Right renal pelvis (tissue), 4 donors: ENCODE results near the gene MYO18B. TPM values are rescaled to one million over a fixed set of nuclear protein-coding genes. Genes with fewer than 3 reads are reported as not detected.

Experiments used
- DNase-seq, 4 donors: peaks; one replicate each; pipeline ENCODE4 v3.0.0-alpha.2; 2013; ENCODE audit warnings: low read depth in 4 of 4, low spot score in 3 of 4, missing footprints in 1 of 4
- polyA plus RNA-seq, 4 donors: library from polyadenylated mRNA; unstranded; fragments of 120-200 nt; gene quantifications; one replicate each; pipeline ENCODE4 v1.2.1, GENCODE V29; 2013; ENCODE audit not compliant: insufficient read length in 4 of 4

Gene MYO18B
- polyA plus RNA-seq, 4 donors: 0.06 to 0.21 (median 0.14) TPM

DNA sequence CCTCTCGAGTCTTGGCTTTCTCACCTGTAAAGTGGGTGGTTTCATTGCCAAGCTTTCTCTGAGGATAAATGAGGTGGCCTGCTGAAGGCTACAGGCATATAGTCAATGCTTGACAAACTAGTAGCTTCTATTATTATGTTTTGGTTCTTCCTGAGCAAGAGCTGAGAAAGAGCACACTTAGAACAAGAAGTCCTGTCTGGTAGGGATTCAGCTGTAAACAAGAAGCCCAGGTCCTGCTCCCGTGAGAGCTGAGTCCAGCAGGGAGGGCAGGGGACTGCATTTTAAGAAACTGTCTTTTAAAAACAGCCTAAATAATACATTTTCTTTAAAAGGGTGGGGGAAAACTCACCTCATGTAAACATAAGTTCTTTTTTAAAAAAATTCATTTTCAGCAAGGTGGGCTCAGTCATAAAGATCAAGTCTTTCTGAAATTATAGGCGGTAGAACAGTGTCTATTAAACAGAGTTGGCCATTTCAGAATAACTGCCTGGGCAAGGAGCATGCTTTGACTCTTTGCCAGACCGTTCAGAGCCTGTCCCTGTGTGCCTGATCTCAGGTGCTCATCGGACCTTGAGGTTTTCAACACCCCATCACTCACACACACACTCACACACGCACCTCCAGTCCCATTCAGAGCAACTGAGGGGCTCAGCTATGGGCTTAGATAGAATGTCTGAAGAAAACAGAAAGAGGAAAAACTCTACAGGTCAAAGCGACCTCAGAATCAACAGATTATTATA lies 29.2 kb upstream of the MYO18B start:
- DNase-seq: no peak

GRCh38 chr22:25714070-25714469 lies 27.9 kb upstream of the MYO18B start:
- DNase-seq: no peak

- no peak for DNase-seq
These were observed 27.2 kb upstream of the MYO18B start for GRCh38 chr22:25714739-25715138.

DNA sequence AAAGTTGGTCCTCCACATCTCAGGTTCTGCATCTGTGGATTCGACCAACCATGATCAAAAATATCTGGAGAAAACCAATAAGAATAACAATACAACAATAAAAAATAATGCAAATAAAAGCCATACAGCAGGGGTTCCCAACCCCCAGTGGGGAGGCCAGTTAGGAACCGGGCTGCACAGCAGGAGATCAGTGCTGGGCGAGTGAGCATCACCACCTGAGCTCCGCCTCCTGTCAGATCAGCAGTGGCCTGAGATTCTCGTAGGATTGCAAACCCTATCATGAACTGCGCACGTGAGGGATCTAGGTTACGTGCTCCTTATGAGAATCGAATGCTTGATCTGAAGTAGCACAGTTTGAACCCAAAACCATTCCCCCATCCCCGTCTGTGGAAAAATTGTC lies 25.4 kb upstream of the MYO18B start:
- DNase-seq: no peak

DNA sequence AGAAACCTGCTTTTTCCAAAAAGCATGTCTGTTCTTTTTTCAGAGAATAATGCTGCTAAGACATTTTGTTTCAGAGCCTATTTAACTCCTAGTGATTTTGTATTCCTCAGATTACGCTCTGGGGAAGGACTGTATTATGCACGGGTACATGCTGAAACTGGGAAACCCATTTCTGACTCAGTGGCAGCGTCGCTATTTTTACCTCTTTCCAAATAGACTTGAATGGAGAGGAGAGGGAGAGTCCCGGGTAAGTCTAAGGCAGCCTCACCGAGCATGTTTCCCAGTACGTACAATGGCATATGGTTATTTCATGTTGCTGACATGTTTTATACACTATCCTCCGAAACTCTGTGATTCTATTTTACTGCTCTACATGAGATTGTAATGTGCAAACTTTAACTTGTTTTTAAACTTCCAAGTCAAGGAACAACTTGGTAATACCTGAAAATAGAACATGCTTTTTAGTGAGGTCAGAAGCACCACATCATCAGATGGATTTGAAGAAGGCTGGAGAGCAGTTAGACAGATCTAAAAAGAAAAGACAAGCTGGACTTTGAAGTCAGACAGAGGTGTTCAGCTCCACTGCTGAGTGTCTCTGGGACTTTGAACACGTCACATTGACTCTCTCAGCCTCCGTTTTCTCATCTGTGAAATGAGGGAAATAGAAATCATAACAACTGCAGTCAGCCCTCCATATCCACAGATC lies 23.7 kb upstream of the MYO18B start:
- no peak for DNase-seq

GRCh38 chr22:25722223-25722622 lies 19.8 kb upstream of the MYO18B start:
- no peak for DNase-seq

- no peak for DNase-seq
These were observed 19.4 kb upstream of the MYO18B start for GRCh38 chr22:25722626-25723025.

GRCh38 chr22:25726241-25726640 lies 15.7 kb upstream of the MYO18B start:
- no peak for DNase-seq

GRCh38 chr22:25728071-25728470 lies 13.9 kb upstream of the MYO18B start:
- no peak for DNase-seq

DNA sequence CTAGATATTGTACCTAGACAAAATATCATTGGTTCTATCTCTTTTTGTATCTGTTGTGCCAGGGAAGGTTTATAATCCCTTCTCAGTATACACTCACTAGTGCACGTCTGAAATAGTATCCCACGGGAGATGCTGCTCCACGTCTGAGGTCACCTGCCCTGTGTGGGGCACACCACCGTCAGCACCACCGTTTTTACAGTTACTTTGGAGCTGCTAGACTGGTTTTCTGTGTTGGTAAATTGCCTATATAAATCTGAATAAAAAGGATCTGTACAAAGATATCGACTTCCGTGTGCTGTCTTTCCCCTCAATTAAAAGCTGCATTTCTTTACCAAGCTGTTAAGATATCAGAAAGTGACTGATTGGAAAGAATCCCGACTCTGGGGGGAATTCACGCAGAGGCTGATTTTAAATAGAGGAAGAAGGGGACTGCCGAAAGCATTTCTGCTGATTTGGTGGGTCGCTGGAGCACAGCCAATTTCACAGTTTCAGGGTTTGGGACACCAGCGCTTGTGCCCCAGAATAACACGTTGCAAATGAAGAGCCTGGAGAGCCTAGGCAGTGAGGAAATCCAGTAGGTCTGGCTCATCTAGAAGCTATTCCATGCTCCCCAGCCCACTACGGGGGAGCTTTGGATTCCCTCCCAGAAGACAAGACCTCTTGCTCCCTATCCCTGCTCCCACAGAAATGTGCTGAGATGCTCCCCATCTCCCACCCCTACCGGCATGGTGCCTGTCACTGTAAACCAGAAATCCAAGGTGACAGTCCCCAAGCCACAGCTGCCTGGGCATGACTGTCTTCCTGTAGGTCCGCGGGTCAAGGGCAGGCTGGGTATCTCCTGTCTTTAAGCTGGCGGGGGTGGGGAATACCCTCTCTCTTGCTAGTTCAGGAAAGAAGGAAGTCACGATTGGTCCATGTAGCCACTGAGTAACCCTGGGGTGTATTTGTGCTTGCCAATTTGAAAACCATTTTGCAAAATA lies 12.7 kb upstream of the MYO18B start:
- no peak for DNase-seq

- no peak for DNase-seq
These were observed 6.3 kb upstream of the MYO18B start for GRCh38 chr22:25735650-25736049.

DNA sequence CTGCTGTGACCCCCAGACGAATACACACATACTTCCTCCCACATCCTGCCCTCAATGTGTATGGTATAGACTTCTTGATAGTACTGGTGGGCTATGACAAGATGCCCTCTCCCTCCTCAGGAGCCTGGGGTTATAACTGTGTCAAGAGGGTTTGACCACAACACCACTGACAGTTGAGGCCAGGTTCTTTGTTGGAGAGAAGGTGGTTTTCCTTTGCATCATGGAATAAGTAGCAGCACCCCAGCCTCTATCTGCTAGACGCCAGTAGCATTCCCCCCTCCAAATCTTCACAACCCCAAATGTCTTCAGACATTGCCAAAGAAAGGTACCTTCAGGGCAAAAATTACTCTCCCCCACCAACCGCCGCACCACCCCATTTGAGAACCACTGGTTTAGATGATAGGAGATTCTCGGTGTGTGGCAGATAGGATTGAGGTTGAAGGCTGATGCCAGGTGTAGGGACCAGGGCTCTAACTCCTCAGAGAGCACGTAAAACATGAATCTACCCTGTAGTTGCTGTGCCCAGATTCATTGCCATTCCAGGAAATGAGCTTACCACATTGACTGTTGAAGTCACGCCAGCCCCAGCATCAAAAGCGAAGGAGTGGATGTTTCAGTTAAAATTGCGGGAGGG lies 5.5 kb upstream of the MYO18B start:
- DNase-seq: no peak

GRCh38 chr22:25739659-25740344 lies 2.2 kb upstream of the MYO18B start:
- DNase-seq: no peak

- DNase-seq: no peak
These were observed 1.1 kb downstream of the MYO18B start for GRCh38 chr22:25742918-25743708.

DNA sequence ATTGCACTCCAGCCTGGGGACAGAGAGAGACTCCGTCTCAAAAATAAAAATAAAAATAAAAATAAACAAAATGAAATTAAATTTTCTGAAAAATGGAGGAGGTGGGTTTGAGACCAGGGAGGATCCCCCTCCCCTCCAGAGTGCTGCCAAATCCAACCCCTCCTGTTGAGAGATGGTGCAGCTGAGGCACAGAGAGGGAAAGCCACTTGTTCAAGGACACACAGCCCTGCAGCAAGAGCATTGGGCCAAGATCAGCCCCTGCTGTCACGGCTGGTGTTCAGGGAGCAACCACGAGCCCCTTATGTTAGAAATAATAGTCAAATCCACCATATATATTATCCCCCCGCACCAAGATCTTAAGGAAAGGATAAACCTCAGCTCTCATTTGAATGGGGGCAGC lies 2.7 kb downstream of the MYO18B start:
- DNase-seq: no peak

DNA sequence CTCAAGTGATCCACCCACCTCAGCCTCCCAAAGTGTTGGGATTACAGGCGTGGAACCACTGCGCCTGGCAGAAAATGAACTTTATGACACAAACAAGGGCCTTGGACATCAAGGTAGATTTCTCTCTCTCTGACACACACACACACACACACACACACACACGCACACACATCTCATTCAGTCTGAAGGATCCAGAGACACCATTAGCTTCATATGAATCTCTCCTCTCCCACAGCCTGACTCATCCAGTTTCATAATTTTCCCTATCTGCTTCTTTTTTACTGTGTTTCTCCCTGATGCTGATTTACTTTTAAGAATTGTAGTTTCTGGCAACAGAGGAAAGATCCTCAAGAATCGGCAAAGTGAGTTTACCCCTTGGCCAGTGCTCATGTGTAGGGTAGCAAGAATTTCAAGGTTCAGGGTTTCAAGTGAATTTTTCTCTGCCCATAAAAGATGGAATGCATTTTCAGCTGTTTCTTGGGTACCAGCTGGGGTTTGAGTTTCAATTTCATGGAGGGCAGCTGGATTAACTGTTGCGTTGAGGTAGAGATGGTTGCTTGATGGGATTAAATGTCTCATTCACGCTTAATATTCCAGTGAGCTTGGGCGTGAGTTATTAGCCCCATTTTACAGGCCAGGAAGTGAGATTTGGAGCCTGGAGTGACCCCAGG lies 3.5 kb downstream of the MYO18B start:
- no peak for DNase-seq

GRCh38 chr22:25746012-25746373 lies 4.0 kb downstream of the MYO18B start:
- DNase-seq: no peak

GRCh38 chr22:25747245-25747944 lies 5.4 kb downstream of the MYO18B start:
- DNase-seq: no peak
